ENCODE data around the gene PRAF2. TPM values are rescaled to one million over a fixed set of nuclear protein-coding genes. Genes with fewer than 3 reads are reported as not detected.
A peak's percentile ranks its signal among the peaks of the same experiment; 100 is the strongest.

Gene PRAF2
- total RNA-seq, 1 donor from 2014 or later: 48.4 TPM

GRCh38 chrX:49089553-49089952 lies 15.8 kb upstream of the PRAF2 start:
- Histone ChIP-seq H3K4me1 (no peaks in the 10 kb centered on the region), H3K4me3 (no peak overlapping the region), H3K27ac (no peak overlapping the region), H3K36me3 (no peaks in the 10 kb centered on the region), H3K27me3 (no peaks in the 10 kb centered on the region), H3K9me3 (no peaks in the 10 kb centered on the region)
- TF ChIP-seq CTCF (IDR thresholded peaks at IDR 0.05): no peak
- intact Hi-C loops (cut with DNase I): no loop called here
- no peak for DNase-seq (ENCODE audit: low spot score in 2 of 2)

- peaks cover 0 to 2% of the 10 kb centered on the region in 2 donors for H3K4me1 ChIP-seq
- TF ChIP-seq CTCF (IDR thresholded peaks at IDR 0.05): no peak
- intact Hi-C loops (cut with DNase I): no loop called here
Measured at GRCh38 chrX:49082271-49082871, 8.6 kb upstream of the PRAF2 start.

GRCh38 chrX:49079489-49080428 lies 6.0 kb upstream of the PRAF2 start, which contains the start of gene WDR45:
Gene WDR45 (minus strand): TSS chrX:49079887. CDS start chrX:49078095, 1,792 bp downstream.
- Histone ChIP-seq H3K4me3 (peak within 1 kb of the TSS; percentile 64 to 78), H3K9me3 (no peaks in the 10 kb centered on the region), H3K27me3 (no peaks in the 10 kb centered on the region), H3K27ac (peak within 1 kb of the TSS; percentile 92 to 95), H3K4me1 (peaks cover 0 to 2% of the 10 kb centered on the region in 2 donors), H3K36me3 (peaks cover 6 to 13% of the 10 kb centered on the region in 2 donors)
- TF ChIP-seq CTCF (IDR thresholded peaks at IDR 0.05): no peak
- intact Hi-C loops (cut with DNase I): loop anchor here (1.0 kb wide), 2 partner anchors 22 to 39 kb away; no protein-coding TSS in a partner anchor
- DNase-seq (ENCODE audit: low spot score in 2 of 2): peak in 1 of 2 donors; percentile 88

More at GRCh38 chrX:49082271-49082871, 8.6 kb upstream of the PRAF2 start:
- DNase-seq (ENCODE audit: low spot score in 2 of 2): no peak
- Histone ChIP-seq H3K27me3 (no peaks in the 10 kb centered on the region), H3K27ac (no peak overlapping the region), H3K9me3 (no peaks in the 10 kb centered on the region), H3K36me3 (peaks cover 3 to 5% of the 10 kb centered on the region in 2 donors), H3K4me3 (no peak overlapping the region)

- intact Hi-C loops (cut with DNase I): no loop called here
- Histone ChIP-seq H3K27ac (no peak overlapping the region), H3K36me3 (peaks cover 6 to 13% of the 10 kb centered on the region in 2 donors), H3K4me3 (no peak overlapping the region), H3K27me3 (no peaks in the 10 kb centered on the region), H3K9me3 (no peaks in the 10 kb centered on the region), H3K4me1 (peaks cover 0 to 2% of the 10 kb centered on the region in 2 donors)
- TF ChIP-seq CTCF (IDR thresholded peaks at IDR 0.05): no peak
- DNase-seq (ENCODE audit: low spot score in 2 of 2): no peak
Measured at GRCh38 chrX:49077941-49078340, 4.1 kb upstream of the PRAF2 start.

GRCh38 chrX:49075347-49075746 lies 1.5 kb upstream of the PRAF2 start:
- Histone ChIP-seq H3K36me3 (peaks cover 6 to 13% of the 10 kb centered on the region in 2 donors), H3K9me3 (no peaks in the 10 kb centered on the region), H3K4me3 (no peak overlapping the region), H3K4me1 (peaks cover 0 to 5% of the 10 kb centered on the region in 2 donors), H3K27ac (peak overlapping the region in 1 of 2 donors; percentile 86), H3K27me3 (no peaks in the 10 kb centered on the region)
- intact Hi-C loops (cut with DNase I): no loop called here
- DNase-seq (ENCODE audit: low spot score in 2 of 2): no peak
- no peak for TF ChIP-seq CTCF (IDR thresholded peaks at IDR 0.05)
